Nephron progenitor cell (in vitro differentiated cells): ENCODE results near the gene UBXN4.
A peak's percentile ranks its signal among the peaks of the same experiment; 100 is the strongest.

ENCODE experiments used
- DNase-seq: peaks from one replicate; pipeline ENCODE4 v3.0.0; 2021
- H3K27ac Mint-ChIP-seq: 2 replicates; pipeline ENCODE4 v1.8.0; 2021; ENCODE audit warnings: mild to moderate bottlenecking, moderate library complexity, mixed read lengths
- H3K27me3 Mint-ChIP-seq: 2 replicates; pipeline ENCODE4 v1.8.0; 2021; ENCODE audit warnings: mild to moderate bottlenecking, low read depth, mixed read lengths; ENCODE audit not compliant: poor library complexity
- H3K36me3 Mint-ChIP-seq: 2 replicates; pipeline ENCODE4 v1.8.0; 2021; ENCODE audit warnings: low read depth, mixed read lengths
- H3K4me1 Mint-ChIP-seq: 2 replicates; pipeline ENCODE4 v1.8.0; 2021; ENCODE audit warnings: mixed read lengths
- H3K4me3 Mint-ChIP-seq: 2 replicates; pipeline ENCODE4 v1.8.0; 2021; ENCODE audit warnings: mild to moderate bottlenecking, moderate library complexity, mixed read lengths
- H3K9me3 Mint-ChIP-seq: 2 replicates; pipeline ENCODE4 v1.8.0; 2021; ENCODE audit warnings: mild to moderate bottlenecking, moderate library complexity, mixed read lengths
- TF ChIP-seq, protein P1 (sequence below): fragments of 200-600 bp; sonication (generic); IDR thresholded peaks from 2 replicates; pipeline ENCODE4 v1.5.0; 2021; ENCODE audit warnings: antibody characterized with exemption

Gene UBXN4

DNA sequence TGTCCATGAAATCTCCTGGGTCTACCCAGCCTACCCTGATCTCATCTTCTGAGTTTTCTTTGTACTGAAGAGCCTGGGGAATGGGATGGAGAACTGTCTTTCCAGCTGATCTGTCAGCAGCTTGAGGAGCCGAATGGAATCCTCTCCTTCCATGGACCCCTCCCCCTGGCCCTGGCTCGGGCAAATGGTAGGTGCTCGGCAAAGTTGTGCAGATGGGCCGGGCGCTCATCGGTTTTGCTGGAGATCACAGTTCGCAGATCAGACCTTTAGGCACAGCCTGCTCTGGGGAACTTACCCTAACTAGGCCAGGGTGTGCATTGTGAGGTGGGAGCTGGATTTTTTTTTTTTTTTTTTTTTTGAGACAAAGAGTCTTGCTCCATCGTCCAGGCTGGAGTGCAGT is 55.0 kb downstream of the UBXN4 start:
- Mint-ChIP-seq H3K36me3 (peaks cover 5% of the 10 kb centered on the region), H3K4me1 (peaks cover 4% of the 10 kb centered on the region), H3K4me3 (no peak overlapping the region), H3K9me3 (peaks cover 11% of the 10 kb centered on the region), H3K27me3 (peaks cover 3% of the 10 kb centered on the region), H3K27ac (no peak overlapping the region)
- no peak for DNase-seq
- TF ChIP-seq, protein P1, sequence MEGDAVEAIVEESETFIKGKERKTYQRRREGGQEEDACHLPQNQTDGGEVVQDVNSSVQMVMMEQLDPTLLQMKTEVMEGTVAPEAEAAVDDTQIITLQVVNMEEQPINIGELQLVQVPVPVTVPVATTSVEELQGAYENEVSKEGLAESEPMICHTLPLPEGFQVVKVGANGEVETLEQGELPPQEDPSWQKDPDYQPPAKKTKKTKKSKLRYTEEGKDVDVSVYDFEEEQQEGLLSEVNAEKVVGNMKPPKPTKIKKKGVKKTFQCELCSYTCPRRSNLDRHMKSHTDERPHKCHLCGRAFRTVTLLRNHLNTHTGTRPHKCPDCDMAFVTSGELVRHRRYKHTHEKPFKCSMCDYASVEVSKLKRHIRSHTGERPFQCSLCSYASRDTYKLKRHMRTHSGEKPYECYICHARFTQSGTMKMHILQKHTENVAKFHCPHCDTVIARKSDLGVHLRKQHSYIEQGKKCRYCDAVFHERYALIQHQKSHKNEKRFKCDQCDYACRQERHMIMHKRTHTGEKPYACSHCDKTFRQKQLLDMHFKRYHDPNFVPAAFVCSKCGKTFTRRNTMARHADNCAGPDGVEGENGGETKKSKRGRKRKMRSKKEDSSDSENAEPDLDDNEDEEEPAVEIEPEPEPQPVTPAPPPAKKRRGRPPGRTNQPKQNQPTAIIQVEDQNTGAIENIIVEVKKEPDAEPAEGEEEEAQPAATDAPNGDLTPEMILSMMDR = no peak

DNA sequence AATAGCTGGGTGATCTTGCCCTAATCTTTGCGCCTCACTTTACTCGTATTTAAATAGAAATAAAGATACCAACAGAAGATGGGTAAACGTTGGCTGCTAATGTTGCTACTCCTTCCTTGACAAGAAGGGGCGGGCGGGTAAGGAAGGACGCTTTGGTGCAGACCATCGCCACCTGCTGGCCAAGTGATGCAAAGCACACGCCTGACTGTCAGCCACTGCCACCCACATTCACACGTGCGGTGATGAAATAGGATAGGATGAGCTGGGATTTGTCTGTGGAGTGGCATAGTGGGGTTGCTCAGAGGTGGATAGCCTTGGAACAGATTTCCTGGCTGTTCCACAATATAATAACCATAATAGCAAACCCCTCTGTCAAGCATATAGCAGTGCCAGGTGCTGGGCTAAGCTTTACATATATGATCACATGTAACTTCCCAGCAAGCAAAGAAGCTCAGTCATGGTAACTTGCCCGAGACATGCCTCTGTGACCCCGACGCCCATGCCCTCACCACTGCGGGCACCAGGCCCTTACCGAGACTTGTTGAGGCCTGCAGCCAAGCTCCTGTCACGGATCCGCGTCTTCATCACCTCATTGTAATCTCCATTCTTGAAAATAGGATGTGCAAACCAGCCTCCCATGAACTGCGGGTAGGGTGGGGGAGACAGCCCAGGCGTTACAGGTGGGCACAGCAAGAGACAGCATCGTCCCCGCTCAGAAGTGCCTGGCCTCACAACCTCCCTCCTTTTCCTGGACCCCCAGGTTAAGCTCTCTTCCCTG is 56.0 kb downstream of the UBXN4 start:
- TF ChIP-seq, protein P1 = peak; percentile 90
- Mint-ChIP-seq H3K36me3 (peaks cover 5% of the 10 kb centered on the region), H3K9me3 (peaks cover 11% of the 10 kb centered on the region), H3K27me3 (peaks cover 3% of the 10 kb centered on the region), H3K4me1 (no peaks in the 10 kb centered on the region), H3K4me3 (no peak overlapping the region), H3K27ac (no peak overlapping the region)
- DNase-seq = peak; percentile 81

DNA sequence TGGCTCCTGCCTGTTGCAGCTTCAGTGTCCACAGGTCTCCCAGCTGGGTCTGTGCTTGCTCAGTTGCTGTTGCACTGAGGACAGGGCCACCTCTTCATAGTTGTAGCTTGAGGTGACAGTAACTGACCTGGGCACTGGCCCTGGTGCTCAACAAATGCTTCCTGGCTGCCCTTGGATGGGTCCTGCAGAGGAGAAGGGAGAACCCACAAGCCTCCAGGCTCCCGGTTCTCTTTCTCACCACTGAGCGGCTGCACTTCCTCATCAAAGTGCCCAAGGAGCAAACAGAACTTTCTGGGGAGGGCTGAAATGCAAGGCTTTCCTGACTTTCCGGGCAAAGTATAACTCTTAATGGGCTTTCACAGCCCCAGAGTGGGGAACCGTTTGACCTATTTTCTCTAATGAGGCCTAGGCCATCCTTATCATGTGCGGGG is 56.6 kb downstream of the UBXN4 start:
- TF ChIP-seq, protein P1 = no peak
- Mint-ChIP-seq H3K36me3 (peaks cover 5% of the 10 kb centered on the region), H3K27me3 (peaks cover 3% of the 10 kb centered on the region), H3K4me1 (no peaks in the 10 kb centered on the region), H3K4me3 (no peak overlapping the region), H3K27ac (no peak overlapping the region), H3K9me3 (peaks cover 11% of the 10 kb centered on the region)
- no peak for DNase-seq

DNA sequence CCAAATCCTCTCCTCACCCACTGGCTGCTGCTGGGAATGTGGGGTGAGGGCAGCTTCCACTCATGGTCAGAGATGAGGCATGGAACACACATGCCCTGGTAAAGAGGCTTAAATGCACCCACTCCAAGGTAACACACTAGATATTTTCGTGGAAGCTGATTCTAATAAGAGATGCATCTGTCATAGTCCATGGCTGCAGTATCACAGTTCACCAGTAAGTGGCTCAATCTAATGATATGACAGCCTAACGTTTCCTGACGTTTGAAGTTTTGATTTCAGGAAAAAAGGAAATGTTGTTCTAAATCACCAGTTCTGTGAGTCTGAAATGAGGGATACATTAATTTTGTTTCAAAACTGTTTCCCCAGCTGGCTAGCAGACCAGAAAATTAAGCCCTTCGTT is 57.1 kb downstream of the UBXN4 start:
- TF ChIP-seq, protein P1 = no peak
- Mint-ChIP-seq H3K4me3 (no peak overlapping the region), H3K27me3 (peaks cover 3% of the 10 kb centered on the region), H3K4me1 (no peaks in the 10 kb centered on the region), H3K36me3 (peaks cover 5% of the 10 kb centered on the region), H3K27ac (no peak overlapping the region), H3K9me3 (peaks cover 11% of the 10 kb centered on the region)
- no peak for DNase-seq

DNA sequence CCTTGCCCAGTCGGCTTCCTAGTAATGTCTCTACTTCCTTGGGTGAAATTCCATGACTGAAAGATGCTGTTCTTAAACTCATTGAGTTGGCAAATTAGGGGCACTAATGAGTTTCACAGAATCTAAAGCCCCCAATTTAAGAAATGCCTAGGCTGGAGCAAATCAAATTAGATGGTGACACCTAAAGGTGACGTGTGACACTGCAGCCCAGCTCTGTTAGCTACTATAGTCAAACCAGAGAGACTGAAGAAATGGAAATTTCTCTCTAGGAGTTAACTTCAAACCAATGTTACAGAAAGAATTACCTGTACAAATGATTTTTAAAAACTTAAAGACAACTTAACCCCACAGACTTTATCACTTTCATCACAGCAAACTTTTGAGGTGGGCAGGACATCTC is 58.1 kb downstream of the UBXN4 start:
- TF ChIP-seq, protein P1 = no peak
- peaks cover 11% of the 10 kb centered on the region for H3K9me3 Mint-ChIP-seq
- H3K27me3 Mint-ChIP-seq = peaks cover 6% of the 10 kb centered on the region

More for the DNA sequence above, 58.1 kb downstream of the UBXN4 start:
- Mint-ChIP-seq H3K4me3 (no peak overlapping the region), H3K27ac (no peak overlapping the region), H3K4me1 (no peaks in the 10 kb centered on the region), H3K36me3 (peaks cover 5% of the 10 kb centered on the region)
- no peak for DNase-seq
